Hematopoietic multipotent progenitor cell treated with erythropoietin and hydrocortisone succinate and interleukin-3 and kit ligand, for 15 days (in vitro differentiated cells): ENCODE data around the gene CITED4.
A peak's percentile ranks its signal among the peaks of the same experiment; 100 is the strongest.

Source experiments
- DNase-seq: peaks from one replicate; pipeline ENCODE4 v3.0.0-alpha.2; 2015; ENCODE audit warnings: low spot score

The CITED4 gene

DNA sequence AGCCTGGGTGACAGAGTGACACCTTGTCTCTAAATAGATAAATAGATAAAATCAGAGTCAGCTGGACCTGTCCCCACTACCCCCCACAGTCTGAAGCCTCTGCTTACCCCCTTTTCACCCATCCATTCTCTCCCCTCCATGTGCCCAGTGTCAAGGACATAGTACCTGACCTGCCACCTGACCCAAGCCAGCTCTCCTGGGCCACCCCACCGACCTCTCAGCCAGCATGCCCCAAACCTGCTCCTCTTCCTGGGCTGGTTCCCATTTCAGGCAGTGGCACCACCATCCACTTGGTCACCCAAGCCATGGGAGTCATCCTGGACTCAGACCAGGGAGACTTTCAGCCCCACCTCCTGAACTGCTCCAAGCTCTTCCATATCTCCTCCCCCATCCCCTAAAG lies 28.2 kb downstream of the CITED4 start:
- no peak for DNase-seq

- no peak for DNase-seq
Measured at GRCh38 chr1:40831001-40831732, 31.0 kb downstream of the CITED4 start.

GRCh38 chr1:40830419-40830943 lies 31.7 kb downstream of the CITED4 start:
- DNase-seq: no peak

- no peak for DNase-seq
Measured at GRCh38 chr1:40829631-40830245, 32.4 kb downstream of the CITED4 start.

GRCh38 chr1:40825996-40826395 lies 36.2 kb downstream of the CITED4 start:
- no peak for DNase-seq

- no peak for DNase-seq
Measured at GRCh38 chr1:40825435-40825788, 36.8 kb downstream of the CITED4 start.

GRCh38 chr1:40824591-40825434 lies 37.4 kb downstream of the CITED4 start:
- DNase-seq: no peak

DNA sequence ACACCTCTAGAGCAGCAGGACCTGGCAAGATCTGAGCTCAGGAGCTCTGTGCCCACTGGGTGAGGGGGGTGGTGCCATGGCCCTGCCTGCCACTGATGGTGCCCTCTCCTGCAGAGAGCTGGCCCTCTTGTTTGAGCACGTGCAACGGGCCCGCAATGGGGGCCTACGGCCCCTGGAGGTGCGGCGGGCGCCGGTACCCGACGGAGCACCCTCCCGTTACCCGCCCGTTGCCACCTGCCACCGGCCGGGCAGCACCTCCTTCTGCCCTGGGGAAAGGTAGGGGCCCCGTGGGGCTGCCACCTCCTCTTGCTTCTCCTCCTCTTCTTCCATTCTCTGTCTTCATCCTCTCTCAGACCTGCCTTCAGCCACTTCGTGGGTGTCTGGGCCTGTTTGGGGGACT lies 38.2 kb downstream of the CITED4 start:
- DNase-seq: no peak

DNA sequence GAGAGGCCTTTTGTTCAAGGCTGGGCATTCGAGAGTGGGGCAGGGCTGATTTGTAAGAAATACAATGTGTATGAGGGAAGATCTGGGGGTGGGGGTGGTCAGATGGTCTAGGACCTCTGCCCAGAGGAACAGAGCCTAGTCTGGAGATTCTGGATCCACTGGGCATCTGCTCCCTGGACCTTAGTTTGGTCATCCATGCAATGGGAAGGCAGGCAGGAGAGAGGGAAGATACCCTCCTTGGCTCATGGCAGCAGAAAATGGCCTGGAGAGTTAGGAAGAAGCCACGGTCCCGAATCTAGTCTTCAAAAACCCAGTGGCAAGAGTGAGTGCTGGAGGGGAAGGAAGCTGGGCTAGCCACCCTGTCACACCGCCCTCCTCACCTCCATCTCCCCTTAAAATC lies 38.8 kb downstream of the CITED4 start:
- no peak for DNase-seq

DNA sequence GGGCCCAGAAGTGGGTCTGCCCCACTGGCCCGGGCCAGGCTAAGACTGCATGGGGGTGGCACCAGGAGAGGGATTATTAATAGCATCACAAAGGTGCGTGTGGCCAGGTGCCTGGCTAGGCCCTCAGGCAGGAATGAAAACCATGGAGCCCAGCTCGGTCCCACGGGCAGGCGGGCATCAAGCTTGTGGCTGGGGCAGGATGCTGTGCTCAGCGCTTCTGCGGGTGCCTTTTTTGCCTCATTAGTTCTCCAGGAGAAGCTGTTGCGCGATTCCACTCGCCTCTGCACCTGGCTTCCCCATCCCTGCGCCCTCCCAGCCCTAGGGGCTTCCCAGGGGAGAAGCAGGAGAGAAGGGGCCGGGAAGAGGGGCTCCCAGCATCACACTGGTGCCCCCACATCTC lies 39.3 kb downstream of the CITED4 start:
- no peak for DNase-seq

DNA sequence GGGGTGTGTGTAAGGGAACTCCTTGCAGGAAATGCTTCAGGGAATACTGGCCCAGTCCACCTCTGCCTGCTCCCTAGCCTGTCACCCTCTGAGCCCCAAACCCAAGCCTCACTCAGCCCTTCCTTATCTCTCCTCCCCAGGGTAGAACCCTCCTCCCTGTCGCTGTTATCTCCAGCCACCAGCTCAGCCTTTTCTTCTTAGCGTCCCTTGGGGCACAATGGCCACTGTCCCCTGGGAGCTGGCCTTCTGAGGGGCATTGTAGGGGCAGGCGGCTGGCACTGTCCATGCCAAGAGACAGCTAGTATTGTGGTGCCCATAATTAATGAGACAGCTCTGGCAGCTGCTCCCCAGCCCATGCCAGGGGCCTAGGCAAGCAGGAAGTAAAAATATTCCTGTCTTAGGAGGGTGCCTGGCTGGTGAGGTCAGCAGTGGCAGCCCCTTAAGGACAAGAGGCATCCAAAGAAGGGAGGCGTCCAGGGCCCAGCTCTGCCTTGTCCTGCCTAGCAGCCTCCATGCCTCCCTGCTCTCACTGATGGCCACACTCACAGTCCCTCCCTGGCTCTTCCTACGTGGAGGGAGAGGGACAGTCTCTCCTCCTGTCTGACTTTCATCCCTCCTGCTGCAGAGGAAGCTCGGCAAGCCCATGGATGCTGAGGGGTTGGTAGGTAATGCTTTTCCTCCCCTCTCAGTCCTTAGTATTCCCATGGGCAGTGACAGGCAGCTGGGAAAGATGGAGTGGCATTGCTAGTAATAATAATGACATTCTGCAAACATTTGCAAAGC lies 41.1 kb downstream of the CITED4 start:
- DNase-seq: peak; percentile 92

DNA sequence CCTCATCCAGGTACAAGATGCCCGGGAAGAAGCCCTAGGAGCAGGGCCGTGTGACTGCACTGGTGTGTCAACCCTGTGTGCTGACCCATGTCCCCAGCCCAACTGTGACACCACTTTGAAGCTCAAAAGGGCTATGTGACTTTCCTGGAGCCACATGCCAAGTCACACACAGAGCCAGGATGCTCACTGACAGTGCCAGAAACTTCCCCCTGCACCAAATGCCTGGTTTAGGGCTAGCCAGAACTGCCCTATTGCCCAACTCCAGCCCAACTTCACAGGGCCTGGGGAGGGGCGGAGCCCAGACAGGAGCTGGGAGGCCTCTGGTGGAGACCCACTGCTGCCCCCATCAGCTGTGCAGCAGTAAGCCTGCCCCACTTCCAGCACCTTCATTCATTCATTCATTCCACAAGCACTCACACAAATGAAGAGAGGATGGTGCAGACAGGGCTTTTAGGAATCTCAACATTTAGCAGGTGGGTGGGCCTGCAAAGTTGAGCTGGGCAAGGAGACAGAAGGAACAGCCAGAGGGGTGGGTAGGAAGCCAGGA lies 41.8 kb downstream of the CITED4 start:
- peak; percentile 64 for DNase-seq

- DNase-seq: no peak
Measured at GRCh38 chr1:40819101-40819500, 43.1 kb downstream of the CITED4 start.

- DNase-seq: peak; percentile 94
Measured at GRCh38 chr1:40818264-40818961, 43.8 kb downstream of the CITED4 start.

DNA sequence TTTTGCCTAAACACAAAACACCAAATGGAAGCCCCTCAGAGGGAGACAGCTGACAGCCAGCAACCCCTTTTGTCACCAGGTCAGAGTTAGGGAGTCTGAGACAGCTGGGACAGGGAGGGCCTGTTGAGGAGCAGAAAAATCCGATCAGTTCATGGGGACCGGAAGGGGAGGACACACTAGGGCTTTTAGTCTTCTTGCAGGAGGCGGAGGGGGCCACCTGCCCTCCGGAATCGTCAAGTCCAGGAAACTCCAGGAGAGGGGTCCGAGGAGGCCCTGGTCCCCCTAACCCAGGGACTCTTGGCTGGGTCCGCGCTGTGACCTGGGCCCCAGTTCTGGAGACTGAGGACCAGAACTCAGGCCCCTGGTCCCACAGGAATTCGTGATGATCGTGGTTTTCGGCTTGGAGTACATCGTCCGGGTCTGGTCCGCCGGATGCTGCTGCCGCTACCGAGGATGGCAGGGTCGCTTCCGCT lies 44.3 kb downstream of the CITED4 start:
- no peak for DNase-seq

DNA sequence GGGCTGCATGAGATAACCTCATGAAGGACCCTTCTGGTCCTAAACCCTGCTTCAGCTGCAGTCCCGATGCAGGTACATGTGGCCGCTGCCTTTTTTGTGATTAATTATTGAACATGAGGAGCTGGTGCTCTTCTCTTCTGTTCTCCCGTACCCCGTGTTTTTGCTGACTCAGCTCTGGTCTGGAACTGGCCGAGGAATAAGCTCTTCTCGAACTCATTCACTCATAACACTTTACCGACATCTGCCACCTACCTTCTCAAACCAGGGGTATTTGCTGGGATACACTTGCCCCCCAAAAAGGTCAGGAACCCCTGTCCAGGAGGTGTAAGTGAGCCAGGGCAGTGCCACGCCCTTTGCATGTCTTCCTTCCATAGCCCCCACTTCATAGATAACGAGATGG lies 46.7 kb downstream of the CITED4 start:
- DNase-seq: no peak
